GM12874 (cell line): ENCODE measurements around the gene HDAC10.

Source experiments
- CTCF ChIP-seq: IDR thresholded peaks from 2 replicates; pipeline ENCODE4 v1.5.1; 2011; ENCODE audit warnings: low read depth, mild to moderate bottlenecking, control low read depth, low read length, moderate library complexity; ENCODE audit not compliant: insufficient read depth

HDAC10 gene

GRCh38 chr22:50242406-50242949 is 8.6 kb downstream of the HDAC10 start:
- TF ChIP-seq CTCF: no peak

DNA sequence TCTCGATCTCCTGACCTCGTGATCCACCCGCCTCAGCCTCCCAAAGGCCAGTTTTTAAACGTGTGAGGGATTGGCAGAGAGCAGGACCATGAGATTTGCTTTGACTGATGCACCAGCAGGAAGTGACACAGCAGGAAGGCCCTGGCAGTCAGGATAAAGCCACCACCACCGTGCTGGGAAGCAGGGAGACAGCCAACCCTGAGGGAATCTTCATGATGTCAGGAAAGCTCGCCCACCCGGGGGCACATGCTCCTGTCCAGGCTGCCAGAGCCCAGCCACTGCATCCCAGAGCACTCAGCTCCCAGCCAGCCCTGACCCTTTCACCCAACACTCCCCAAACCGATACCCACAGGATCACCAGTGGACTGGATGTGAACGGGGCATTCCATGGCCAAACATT is 12.3 kb downstream of the HDAC10 start:
- no peak for TF ChIP-seq CTCF

- peak; percentile 53; the same call in 1 of the 2 replicates for TF ChIP-seq CTCF
Observed at GRCh38 chr22:50236731-50237409, 14.2 kb downstream of the HDAC10 start.

DNA sequence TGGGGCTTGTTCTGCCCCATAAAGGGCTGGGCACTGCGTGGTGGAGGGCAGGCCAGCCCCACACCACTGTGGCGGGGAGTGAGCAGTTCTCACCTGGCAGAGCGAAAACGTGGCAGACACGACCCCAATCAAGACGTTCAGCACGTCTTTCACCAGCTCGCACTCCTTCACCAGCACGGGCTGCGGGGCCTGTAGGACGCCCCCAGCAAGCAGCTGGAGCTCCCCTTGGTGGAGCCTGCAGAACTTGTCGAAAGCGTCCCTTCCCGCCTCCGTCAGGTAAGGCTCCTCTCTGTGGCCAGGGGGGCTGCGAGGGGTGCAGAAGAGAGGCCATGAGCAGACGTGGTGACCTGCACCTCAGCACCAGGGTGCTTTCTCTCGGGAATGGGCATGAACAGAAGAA is 17.8 kb downstream of the HDAC10 start:
- TF ChIP-seq CTCF: no peak

- TF ChIP-seq CTCF: no peak
Observed at GRCh38 chr22:50232481-50233151, 18.4 kb downstream of the HDAC10 start.

- TF ChIP-seq CTCF: no peak
Observed at GRCh38 chr22:50229370-50229769, 21.7 kb downstream of the HDAC10 start.

- no peak for TF ChIP-seq CTCF
Observed at GRCh38 chr22:50228366-50228765, 22.7 kb downstream of the HDAC10 start.
